Left ventricle myocardium inferior (tissue), 1 donor: ENCODE results near the gene CEP55. TPM values are rescaled to one million over a fixed set of nuclear protein-coding genes. Genes with fewer than 3 reads are reported as not detected.

Experiments used
- DNase-seq: peaks from one replicate; pipeline ENCODE4 v3.0.0-alpha.2; 2020
- H3K27ac ChIP-seq: fragments of 200-600 bp; replicated peaks from 2 replicates; pipeline ENCODE4 v1.8.0; 2021
- H3K27me3 ChIP-seq: fragments of 200-600 bp; 2 replicates; pipeline ENCODE4 v1.8.0; 2021; ENCODE audit warnings: low read depth
- H3K36me3 ChIP-seq: fragments of 200-600 bp; 2 replicates; pipeline ENCODE4 v1.8.0; 2021
- H3K4me1 ChIP-seq: fragments of 200-600 bp; 2 replicates; pipeline ENCODE4 v1.8.0; 2021
- H3K4me3 ChIP-seq: fragments of 200-600 bp; 2 replicates; pipeline ENCODE4 v1.8.0; 2021; ENCODE audit warnings: mild to moderate bottlenecking, moderate library complexity
- H3K9me3 ChIP-seq: fragments of 200-600 bp; replicated peaks from 2 replicates; pipeline ENCODE4 v1.8.0; 2021
- intact Hi-C: fragments of 100-400 bp; cut with micrococcal nuclease; formaldehyde crosslinking; loops from one replicate; pipeline ENCODE4 v1.11.0; 2022
- total RNA-seq: library from RNA; stranded (reverse); fragmentation: NEBNext Ultra II Directional; extraction: Animal tissue kit (Norgen Biotek cat#: 25700); gene quantifications from one replicate; pipeline ENCODE4 v1.2.1, GENCODE V29; 2021
- TF ChIP-seq, protein P1 (sequence below): fragments of 200-600 bp; IDR thresholded peaks from 2 replicates; pipeline ENCODE4 v1.8.0; 2021; ENCODE audit warnings: antibody characterized with exemption, mild to moderate bottlenecking, borderline replicate concordance
- donor health status: DM: no; HTN: yes; CAD: no; lungs with severe emphysema.

The CEP55 gene
- total RNA-seq, 1 donor from 2014 or later = 0.66 TPM

DNA sequence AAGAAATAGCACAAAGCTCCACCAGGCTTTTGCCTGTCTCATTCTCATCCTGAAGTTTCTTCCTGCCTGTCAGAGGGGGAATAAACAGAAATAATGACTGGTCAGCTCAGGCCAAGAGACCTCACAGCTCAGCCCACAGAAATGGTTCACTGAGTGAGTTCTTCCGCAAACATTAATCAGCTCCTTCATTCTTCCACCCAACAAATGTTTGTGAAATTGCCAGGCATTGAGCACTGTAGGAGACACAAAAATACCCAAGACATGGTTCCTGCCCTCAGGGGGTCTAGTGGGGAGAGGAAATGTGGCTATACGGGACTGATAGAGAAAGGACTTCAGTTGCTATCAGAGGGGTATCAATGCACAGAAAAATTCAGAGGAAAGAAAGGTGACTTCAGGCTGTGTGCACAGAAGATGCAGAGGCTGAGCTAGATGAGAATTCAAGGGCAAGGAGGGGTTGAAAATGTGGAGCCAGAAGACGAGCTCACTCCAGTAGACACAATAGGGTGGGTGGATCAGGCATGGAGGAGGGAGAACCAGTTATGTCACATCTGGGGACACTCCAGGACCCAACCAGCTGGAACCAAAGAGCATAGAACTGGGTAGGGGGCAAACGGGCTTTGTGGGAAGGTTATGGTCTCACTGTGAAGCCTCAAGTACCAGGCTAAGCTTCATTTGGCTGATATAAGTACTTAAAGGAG is 35.2 kb upstream of the CEP55 start:
- Histone ChIP-seq H3K36me3 (no peaks in the 10 kb centered on the region), H3K27me3 (no peaks in the 10 kb centered on the region), H3K9me3 (no peaks in the 10 kb centered on the region), H3K4me1 (peaks cover 67% of the 10 kb centered on the region), H3K4me3 (no peak overlapping the region), H3K27ac (peak overlapping the region; percentile 93)
- no peak for DNase-seq
- intact Hi-C loops = no loop called here
- TF ChIP-seq, protein P1, sequence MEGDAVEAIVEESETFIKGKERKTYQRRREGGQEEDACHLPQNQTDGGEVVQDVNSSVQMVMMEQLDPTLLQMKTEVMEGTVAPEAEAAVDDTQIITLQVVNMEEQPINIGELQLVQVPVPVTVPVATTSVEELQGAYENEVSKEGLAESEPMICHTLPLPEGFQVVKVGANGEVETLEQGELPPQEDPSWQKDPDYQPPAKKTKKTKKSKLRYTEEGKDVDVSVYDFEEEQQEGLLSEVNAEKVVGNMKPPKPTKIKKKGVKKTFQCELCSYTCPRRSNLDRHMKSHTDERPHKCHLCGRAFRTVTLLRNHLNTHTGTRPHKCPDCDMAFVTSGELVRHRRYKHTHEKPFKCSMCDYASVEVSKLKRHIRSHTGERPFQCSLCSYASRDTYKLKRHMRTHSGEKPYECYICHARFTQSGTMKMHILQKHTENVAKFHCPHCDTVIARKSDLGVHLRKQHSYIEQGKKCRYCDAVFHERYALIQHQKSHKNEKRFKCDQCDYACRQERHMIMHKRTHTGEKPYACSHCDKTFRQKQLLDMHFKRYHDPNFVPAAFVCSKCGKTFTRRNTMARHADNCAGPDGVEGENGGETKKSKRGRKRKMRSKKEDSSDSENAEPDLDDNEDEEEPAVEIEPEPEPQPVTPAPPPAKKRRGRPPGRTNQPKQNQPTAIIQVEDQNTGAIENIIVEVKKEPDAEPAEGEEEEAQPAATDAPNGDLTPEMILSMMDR = no peak

DNA sequence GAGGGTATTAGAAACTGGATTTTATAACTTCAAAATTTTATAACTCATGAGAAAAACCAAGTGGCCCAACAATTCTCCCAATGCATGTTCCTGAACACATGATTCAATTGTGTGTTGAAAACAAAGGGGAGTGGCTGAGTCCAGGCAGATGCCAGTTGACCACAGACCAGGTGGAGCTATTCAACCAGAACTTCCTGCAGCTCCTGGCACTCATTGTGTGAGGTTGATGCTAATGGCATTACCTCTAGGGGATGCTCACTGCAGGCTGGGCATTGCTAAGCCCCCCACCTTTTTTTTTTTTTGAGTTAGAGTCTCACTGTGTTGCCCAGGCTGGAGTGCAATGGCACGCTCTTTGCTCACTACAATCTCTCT is 34.6 kb upstream of the CEP55 start:
- Histone ChIP-seq H3K27ac (peak overlapping the region; percentile 93), H3K9me3 (no peaks in the 10 kb centered on the region), H3K27me3 (no peaks in the 10 kb centered on the region), H3K4me1 (peaks cover 73% of the 10 kb centered on the region), H3K4me3 (no peak overlapping the region), H3K36me3 (no peaks in the 10 kb centered on the region)
- intact Hi-C loops = no loop called here
- TF ChIP-seq, protein P1 = no peak
- DNase-seq = no peak

DNA sequence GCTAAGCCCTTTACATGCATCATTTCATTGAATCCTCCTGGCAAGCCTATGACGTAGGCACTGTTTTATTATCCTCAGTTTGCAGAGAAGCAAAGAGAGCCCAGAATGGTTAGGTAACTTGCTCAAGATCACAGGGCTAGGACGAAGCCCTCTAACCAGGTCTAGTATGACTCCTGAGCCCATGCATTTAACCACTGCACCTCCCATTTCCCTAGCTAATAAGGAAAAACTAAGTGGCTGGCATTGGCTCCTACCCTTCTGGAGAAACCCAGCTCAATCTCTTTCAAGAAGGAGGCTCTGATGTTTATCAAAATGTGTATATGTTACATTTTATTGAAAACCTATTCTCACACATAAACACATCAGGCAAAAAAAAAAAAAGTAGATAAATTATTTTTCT is 34.0 kb upstream of the CEP55 start:
- peak overlapping the region; percentile 93 for H3K27ac ChIP-seq
- peaks cover 75% of the 10 kb centered on the region for H3K4me1 ChIP-seq
- no peak for DNase-seq

DNA sequence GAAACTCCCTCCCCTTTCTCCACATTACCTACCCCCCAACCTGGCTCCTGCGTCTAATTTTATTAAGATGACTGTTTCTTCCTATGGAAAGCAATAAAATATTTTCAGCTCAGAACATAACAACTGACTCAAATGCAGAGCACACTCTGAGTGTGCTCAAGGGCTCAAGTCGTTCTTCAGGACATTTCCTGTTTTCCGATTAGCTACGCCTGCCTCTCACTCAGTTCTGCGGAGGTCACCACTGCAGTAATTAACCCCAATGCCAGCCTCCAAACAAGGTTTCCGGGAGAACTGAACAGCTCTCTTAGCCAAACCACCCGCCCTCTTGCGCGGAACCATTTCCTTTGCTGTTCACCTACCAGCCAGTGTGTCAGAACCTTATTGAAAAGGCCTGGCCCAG is 33.5 kb upstream of the CEP55 start:
- intact Hi-C loops = no loop called here
- Histone ChIP-seq H3K9me3 (no peaks in the 10 kb centered on the region), H3K4me3 (no peak overlapping the region), H3K36me3 (no peaks in the 10 kb centered on the region), H3K27me3 (no peaks in the 10 kb centered on the region), H3K27ac (peak overlapping the region; percentile 93), H3K4me1 (peaks cover 75% of the 10 kb centered on the region)
- no peak for DNase-seq
- TF ChIP-seq, protein P1 = no peak

More for the DNA sequence above, 34.0 kb upstream of the CEP55 start:
- Histone ChIP-seq H3K36me3 (no peaks in the 10 kb centered on the region), H3K9me3 (no peaks in the 10 kb centered on the region), H3K4me3 (no peak overlapping the region), H3K27me3 (no peaks in the 10 kb centered on the region)
- intact Hi-C loops = no loop called here
- TF ChIP-seq, protein P1 = no peak

DNA sequence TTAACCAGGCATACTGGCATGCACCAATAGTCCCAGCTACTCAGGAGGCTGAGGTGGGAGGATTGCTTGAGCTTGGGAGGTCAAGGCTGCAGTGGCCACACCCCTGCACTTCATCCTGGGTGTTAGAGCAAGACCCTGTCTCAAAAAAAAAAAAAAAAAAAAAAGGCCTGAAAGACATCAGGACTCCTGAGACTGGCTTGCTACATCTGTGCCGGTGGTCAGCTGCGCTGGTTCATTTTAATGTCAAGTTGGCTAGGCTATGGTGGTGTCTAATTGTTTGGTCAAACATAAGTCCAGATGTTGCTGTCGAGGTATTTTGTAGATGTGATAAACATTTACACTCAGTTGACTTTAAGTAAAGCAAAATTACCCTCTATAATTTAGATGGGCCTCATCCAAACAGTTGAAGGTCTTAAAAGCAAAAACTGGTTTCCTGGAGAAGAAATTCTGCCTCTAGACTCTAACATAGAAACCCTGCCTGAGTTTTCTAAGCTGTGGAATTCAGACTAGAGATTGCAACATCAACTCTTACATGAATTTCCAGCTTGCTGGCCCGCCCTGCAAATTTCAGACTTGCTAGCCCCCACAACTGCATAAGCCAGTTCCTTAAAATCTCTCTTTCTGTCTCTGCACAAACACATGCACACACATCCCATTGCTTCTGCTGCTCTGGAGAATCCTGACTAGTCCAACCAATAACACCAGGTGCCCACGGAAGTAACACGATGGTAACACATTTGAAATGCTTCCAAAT is 32.5 kb upstream of the CEP55 start:
- intact Hi-C loops = no loop called here
- Histone ChIP-seq H3K9me3 (no peaks in the 10 kb centered on the region), H3K4me3 (no peak overlapping the region), H3K4me1 (peaks cover 74% of the 10 kb centered on the region), H3K27me3 (no peaks in the 10 kb centered on the region), H3K27ac (peak overlapping the region; percentile 93), H3K36me3 (no peaks in the 10 kb centered on the region)
- no peak for DNase-seq
- TF ChIP-seq, protein P1 = no peak
